ENCODE results near the gene ACOT11.
"Not testable (repeated sequence)": the region's sequence is repeated elsewhere in the genome, so short reads cannot be mapped to it uniquely, and the experiment has no call there.

Gene ACOT11

DNA sequence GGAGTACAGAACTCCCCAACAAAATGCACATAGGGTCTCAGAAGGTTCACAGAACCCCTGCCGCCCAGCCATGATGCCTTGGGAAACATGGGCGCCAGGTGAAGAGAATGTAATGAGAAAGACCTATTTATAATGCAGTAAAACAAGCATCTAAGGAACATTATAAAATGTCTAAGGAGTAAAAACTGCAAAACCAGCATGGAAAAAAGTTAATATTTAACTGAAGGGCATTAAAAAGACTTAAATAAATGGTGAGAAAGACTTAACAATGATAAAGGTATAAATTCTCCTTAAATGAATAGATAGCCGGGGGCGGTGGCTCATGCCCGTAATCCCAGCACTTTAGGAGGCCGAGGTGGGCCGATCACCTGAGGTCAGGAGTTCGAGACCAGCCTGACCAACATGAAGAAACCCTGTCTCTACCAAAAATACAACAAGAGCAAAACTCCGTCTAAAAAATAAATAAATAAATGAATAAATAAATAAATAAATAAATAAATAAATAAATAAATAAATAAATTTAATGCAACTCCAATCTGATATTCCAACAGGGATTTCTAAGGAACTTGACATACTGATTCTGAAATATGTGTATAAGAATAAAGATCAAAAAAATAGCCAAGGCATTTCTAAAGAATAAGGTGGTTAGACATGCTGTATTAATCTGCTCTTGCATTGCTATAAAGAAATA, 27.3 kb upstream of the ACOT11 start:
- DNase-seq: no peak
- Histone ChIP-seq H3K27me3 (ENCODE audit: insufficient read depth, low read length, poor library complexity) (no peaks in the 10 kb centered on the region), H3K9me3 (ENCODE audit: insufficient read depth, low read length, severe bottlenecking) (no peaks in the 10 kb centered on the region), H2AFZ (ENCODE audit: low read depth, low read length) (no peak overlapping the region), H3K36me3 (ENCODE audit: insufficient read depth, low read length) (no peaks in the 10 kb centered on the region), H3K9ac (ENCODE audit: low read depth, low read length) (no peak overlapping the region), H3K79me2 (ENCODE audit: insufficient read depth, low read length) (no peaks in the 10 kb centered on the region), H3K4me3 (ENCODE audit: low read depth in 1 of 2, low read length in 2 of 2) (no peak overlapping the region), H3K4me2 (ENCODE audit: insufficient read depth, low read length) (no peak overlapping the region), H4K20me1 (ENCODE audit: insufficient read depth, low read length) (no peaks in the 10 kb centered on the region), H3K4me1 (ENCODE audit: insufficient read depth, low read length) (no peaks in the 10 kb centered on the region), H3K27ac (ENCODE audit: low read length) (no peak overlapping the region)
- no peak for TF ChIP-seq EZH2 (IDR thresholded peaks at IDR 0.05; ENCODE audit: borderline replicate concordance, low read depth, low read length, severe bottlenecking)
- TF ChIP-seq, protein P1, sequence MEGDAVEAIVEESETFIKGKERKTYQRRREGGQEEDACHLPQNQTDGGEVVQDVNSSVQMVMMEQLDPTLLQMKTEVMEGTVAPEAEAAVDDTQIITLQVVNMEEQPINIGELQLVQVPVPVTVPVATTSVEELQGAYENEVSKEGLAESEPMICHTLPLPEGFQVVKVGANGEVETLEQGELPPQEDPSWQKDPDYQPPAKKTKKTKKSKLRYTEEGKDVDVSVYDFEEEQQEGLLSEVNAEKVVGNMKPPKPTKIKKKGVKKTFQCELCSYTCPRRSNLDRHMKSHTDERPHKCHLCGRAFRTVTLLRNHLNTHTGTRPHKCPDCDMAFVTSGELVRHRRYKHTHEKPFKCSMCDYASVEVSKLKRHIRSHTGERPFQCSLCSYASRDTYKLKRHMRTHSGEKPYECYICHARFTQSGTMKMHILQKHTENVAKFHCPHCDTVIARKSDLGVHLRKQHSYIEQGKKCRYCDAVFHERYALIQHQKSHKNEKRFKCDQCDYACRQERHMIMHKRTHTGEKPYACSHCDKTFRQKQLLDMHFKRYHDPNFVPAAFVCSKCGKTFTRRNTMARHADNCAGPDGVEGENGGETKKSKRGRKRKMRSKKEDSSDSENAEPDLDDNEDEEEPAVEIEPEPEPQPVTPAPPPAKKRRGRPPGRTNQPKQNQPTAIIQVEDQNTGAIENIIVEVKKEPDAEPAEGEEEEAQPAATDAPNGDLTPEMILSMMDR (IDR thresholded peaks at IDR 0.05; ENCODE audit: borderline replicate concordance, extremely low read depth, low read length, poor library complexity, severe bottlenecking): no peak
- ATAC-seq (ENCODE audit: insufficient read depth, low read depth): no peak

DNA sequence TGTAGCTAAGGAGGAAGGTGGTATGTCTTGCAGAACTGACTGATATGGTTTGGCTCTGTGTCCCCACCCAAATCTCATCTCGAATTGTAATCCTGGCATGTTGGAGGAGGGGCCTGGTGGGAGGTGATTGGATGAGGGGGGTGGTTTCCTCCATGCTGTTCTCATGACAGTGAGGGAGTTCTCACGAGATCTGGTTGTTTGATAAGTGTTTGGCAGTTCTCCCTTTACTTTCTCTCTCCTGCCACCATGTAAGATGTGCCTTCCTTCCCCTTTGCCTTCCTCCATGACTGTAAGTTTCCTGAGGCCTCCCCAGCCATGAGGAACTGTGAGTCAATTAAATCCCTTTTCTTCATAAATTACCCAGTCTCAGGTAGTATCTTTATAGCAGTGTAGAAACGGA, 21.5 kb upstream of the ACOT11 start:
- H3K9me3 ChIP-seq (ENCODE audit: insufficient read depth, low read length, severe bottlenecking); H4K20me1 ChIP-seq (ENCODE audit: insufficient read depth, low read length); H3K36me3 ChIP-seq (ENCODE audit: insufficient read depth, low read length); H3K4me2 ChIP-seq (ENCODE audit: insufficient read depth, low read length); H3K4me3 ChIP-seq (ENCODE audit: low read depth in 1 of 2, low read length in 2 of 2); DNase-seq; H3K27ac ChIP-seq (ENCODE audit: low read length); H3K27me3 ChIP-seq (ENCODE audit: insufficient read depth, low read length, poor library complexity); H3K4me1 ChIP-seq (ENCODE audit: insufficient read depth, low read length); H2AFZ ChIP-seq (ENCODE audit: low read depth, low read length); H3K79me2 ChIP-seq (ENCODE audit: insufficient read depth, low read length); ATAC-seq (ENCODE audit: insufficient read depth, low read depth); H3K9ac ChIP-seq (ENCODE audit: low read depth, low read length): not testable (repeated sequence)

DNA sequence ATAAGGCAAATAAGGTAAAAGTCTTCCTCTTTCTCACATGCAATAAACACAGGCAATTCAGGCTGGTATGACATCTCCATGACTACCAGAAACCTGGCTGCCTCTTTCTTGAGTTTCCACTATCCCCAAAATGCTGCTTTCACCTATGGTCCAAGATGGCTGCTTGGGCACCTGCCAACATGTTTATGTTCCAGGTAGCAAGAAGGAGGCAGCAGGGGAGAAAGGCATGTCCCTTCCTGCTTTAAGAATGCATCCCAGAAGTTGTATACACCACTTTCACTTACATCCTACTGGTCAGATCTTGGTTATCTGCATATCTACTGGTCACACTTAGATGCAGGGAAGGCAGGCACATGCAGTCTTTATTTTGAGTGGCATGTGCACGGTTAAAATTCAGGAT, 19.4 kb upstream of the ACOT11 start:
- TF ChIP-seq, protein P1 (IDR thresholded peaks at IDR 0.05; ENCODE audit: borderline replicate concordance, extremely low read depth, low read length, poor library complexity, severe bottlenecking): no peak
- no peak for TF ChIP-seq EZH2 (IDR thresholded peaks at IDR 0.05; ENCODE audit: borderline replicate concordance, low read depth, low read length, severe bottlenecking)
- DNase-seq (no peak), ATAC-seq (ENCODE audit: insufficient read depth, low read depth) (no peak)
- Histone ChIP-seq H3K27ac (ENCODE audit: low read length) (no peak overlapping the region), H3K4me1 (ENCODE audit: insufficient read depth, low read length) (no peaks in the 10 kb centered on the region), H4K20me1 (ENCODE audit: insufficient read depth, low read length) (no peaks in the 10 kb centered on the region), H3K4me2 (ENCODE audit: insufficient read depth, low read length) (no peak overlapping the region), H2AFZ (ENCODE audit: low read depth, low read length) (no peak overlapping the region), H3K79me2 (ENCODE audit: insufficient read depth, low read length) (no peaks in the 10 kb centered on the region), H3K36me3 (ENCODE audit: insufficient read depth, low read length) (no peaks in the 10 kb centered on the region), H3K4me3 (ENCODE audit: low read depth in 1 of 2, low read length in 2 of 2) (no peak overlapping the region), H3K27me3 (ENCODE audit: insufficient read depth, low read length, poor library complexity) (no peaks in the 10 kb centered on the region), H3K9ac (ENCODE audit: low read depth, low read length) (no peak overlapping the region), H3K9me3 (ENCODE audit: insufficient read depth, low read length, severe bottlenecking) (no peaks in the 10 kb centered on the region)

DNA sequence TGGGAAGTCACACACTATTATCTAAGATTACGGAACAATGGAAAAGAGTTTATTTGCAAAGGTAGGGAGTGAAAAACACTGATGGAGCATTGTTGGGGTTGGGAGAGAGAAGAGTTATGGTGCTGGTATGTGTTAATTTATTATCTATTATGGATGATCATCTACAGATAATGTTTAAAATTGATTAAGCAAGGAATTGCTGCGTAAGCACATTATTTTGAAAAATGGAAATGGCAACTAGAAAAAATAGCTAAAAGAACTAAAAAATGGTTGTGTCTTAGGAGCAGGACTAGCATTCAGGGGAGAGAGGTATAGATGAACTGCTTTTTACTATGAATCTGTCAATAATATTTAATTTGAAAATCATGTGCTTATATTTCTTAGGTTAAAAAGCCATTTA, 16.0 kb upstream of the ACOT11 start:
- H3K4me1 ChIP-seq (ENCODE audit: insufficient read depth, low read length): no peaks in the 10 kb centered on the region
- no peaks in the 10 kb centered on the region for H3K36me3 ChIP-seq (ENCODE audit: insufficient read depth, low read length)
- H2AFZ ChIP-seq (ENCODE audit: low read depth, low read length): no peak overlapping the region
- no peak overlapping the region for H3K4me2 ChIP-seq (ENCODE audit: insufficient read depth, low read length)
- ATAC-seq (ENCODE audit: insufficient read depth, low read depth): no peak
- no peaks in the 10 kb centered on the region for H4K20me1 ChIP-seq (ENCODE audit: insufficient read depth, low read length)
- no peak overlapping the region for H3K27ac ChIP-seq (ENCODE audit: low read length)
- H3K27me3 ChIP-seq (ENCODE audit: insufficient read depth, low read length, poor library complexity): peaks cover 4% of the 10 kb centered on the region
- H3K4me3 ChIP-seq (ENCODE audit: low read depth in 1 of 2, low read length in 2 of 2): no peak overlapping the region
- H3K9me3 ChIP-seq (ENCODE audit: insufficient read depth, low read length, severe bottlenecking): no peaks in the 10 kb centered on the region
- TF ChIP-seq, protein P1 (IDR thresholded peaks at IDR 0.05; ENCODE audit: borderline replicate concordance, extremely low read depth, low read length, poor library complexity, severe bottlenecking): no peak
- TF ChIP-seq EZH2 (IDR thresholded peaks at IDR 0.05; ENCODE audit: borderline replicate concordance, low read depth, low read length, severe bottlenecking): no peak
- no peaks in the 10 kb centered on the region for H3K79me2 ChIP-seq (ENCODE audit: insufficient read depth, low read length)
- H3K9ac ChIP-seq (ENCODE audit: low read depth, low read length): no peak overlapping the region
- DNase-seq: no peak

DNA sequence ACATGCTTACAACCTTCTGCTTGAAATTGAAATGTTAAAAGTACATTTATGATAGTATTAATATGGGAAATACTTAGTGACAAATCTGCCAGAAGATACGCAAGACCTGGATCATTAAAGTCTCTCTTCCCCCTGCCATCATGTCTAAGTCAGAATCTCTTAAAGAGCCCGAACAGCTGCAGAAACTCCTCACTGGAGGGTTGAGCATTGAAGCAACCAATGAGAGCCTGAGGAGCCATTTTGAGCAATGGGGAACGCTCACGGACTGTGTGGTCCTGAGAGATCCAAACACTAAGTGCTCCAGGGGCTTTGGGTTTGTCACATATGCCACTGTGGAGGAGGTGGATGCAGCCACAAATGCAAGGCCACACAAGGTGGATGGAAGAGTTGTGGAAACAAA, 11.4 kb upstream of the ACOT11 start:
- not testable (repeated sequence) for H3K4me1 ChIP-seq (ENCODE audit: insufficient read depth, low read length); H3K4me3 ChIP-seq (ENCODE audit: low read depth in 1 of 2, low read length in 2 of 2); H3K9ac ChIP-seq (ENCODE audit: low read depth, low read length); H3K36me3 ChIP-seq (ENCODE audit: insufficient read depth, low read length); H3K9me3 ChIP-seq (ENCODE audit: insufficient read depth, low read length, severe bottlenecking); H4K20me1 ChIP-seq (ENCODE audit: insufficient read depth, low read length); DNase-seq; H3K4me2 ChIP-seq (ENCODE audit: insufficient read depth, low read length); H3K79me2 ChIP-seq (ENCODE audit: insufficient read depth, low read length); H3K27ac ChIP-seq (ENCODE audit: low read length); H2AFZ ChIP-seq (ENCODE audit: low read depth, low read length); ATAC-seq (ENCODE audit: insufficient read depth, low read depth)
- H3K27me3 ChIP-seq (ENCODE audit: insufficient read depth, low read length, poor library complexity): peaks cover 13% of the 10 kb centered on the region
